ENCODE measurements around the gene GBX1.
A peak's percentile ranks its signal among the peaks of the same experiment; 100 is the strongest.

Gene GBX1

GRCh38 chr7:151125470-151125845 is 42.0 kb downstream of the GBX1 start:
- DNase-seq, result no peak

GRCh38 chr7:151124899-151125399 is 42.5 kb downstream of the GBX1 start:
- no peak for DNase-seq

GRCh38 chr7:151124481-151124880 is 43.0 kb downstream of the GBX1 start:
- no peak for DNase-seq

GRCh38 chr7:151123822-151124464 is 43.6 kb downstream of the GBX1 start:
- DNase-seq, result peak; percentile 72 to 88 (median 81)

GRCh38 chr7:151123158-151123821 is 44.2 kb downstream of the GBX1 start:
- no peak for DNase-seq

GRCh38 chr7:151122796-151123157 is 44.7 kb downstream of the GBX1 start:
- DNase-seq, result no peak

GRCh38 chr7:151122276-151122675 is 45.2 kb downstream of the GBX1 start:
- no peak for DNase-seq

- no peak for DNase-seq
These were observed 45.9 kb downstream of the GBX1 start for GRCh38 chr7:151121380-151122170.

GRCh38 chr7:151120896-151121295 is 46.6 kb downstream of the GBX1 start:
- DNase-seq, result no peak

- DNase-seq, result no peak
These were observed 47.6 kb downstream of the GBX1 start for GRCh38 chr7:151119902-151120301.

- no peak for DNase-seq
These were observed 48.5 kb downstream of the GBX1 start for GRCh38 chr7:151119055-151119415.

- no peak for DNase-seq
These were observed 49.1 kb downstream of the GBX1 start for GRCh38 chr7:151118108-151119054.

- no peak for DNase-seq
These were observed 49.9 kb downstream of the GBX1 start for GRCh38 chr7:151117565-151117964.

- DNase-seq, result no peak
These were observed 50.7 kb downstream of the GBX1 start for GRCh38 chr7:151116603-151117440.

GRCh38 chr7:151115836-151116418 is 51.6 kb downstream of the GBX1 start:
- no peak for DNase-seq

- DNase-seq, result peak; percentile 48 to 81 (median 66)
These were observed 52.2 kb downstream of the GBX1 start for GRCh38 chr7:151115121-151115835.

- peak; percentile 26 to 56 (median 39) for DNase-seq
These were observed 53.1 kb downstream of the GBX1 start for GRCh38 chr7:151114151-151115090.

- no peak for DNase-seq
These were observed 53.9 kb downstream of the GBX1 start for GRCh38 chr7:151113344-151114150.
